ENCODE results near the gene HSPB8.
"Not testable (repeated sequence)": the region's sequence is repeated elsewhere in the genome, so short reads cannot be mapped to it uniquely, and the experiment has no call there.

The HSPB8 gene

DNA sequence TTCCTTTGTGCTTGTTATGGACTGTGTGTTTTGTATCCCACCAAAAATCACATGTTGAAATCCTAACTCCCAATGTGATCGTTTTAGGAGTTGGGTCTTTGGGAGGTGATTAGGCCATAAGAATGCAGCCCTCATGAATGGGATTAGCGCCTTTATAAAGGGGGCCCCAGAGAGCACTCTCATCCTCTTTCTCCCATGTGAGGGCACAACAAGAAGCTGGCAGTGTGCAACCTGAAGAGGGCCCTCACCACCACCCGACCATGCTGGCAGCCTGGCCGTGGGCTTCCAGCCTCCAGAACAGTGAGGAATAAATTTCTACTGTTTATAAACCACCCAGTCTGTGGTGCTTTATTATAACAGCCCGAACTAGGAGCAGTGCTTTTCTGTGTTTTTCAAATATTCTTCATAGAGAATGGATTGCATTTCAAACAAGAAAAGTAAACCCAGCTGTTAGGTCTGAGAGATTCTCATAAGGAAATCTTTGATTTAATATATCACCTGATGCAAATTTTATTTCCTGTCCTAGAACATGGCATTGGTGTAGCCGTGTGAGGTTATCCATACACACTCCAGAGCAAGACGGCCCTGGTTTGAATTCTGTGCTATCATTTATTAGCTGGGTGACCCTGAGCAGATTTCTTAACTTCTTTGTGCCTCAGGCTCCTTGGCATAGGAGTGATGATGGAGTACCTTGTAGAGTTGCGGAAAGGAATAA, 27.8 kb downstream of the HSPB8 start:
- no peaks in the 10 kb centered on the region for H3K79me2 ChIP-seq
- H3K4me3 ChIP-seq (ENCODE audit: low read depth, low read length) = no peak overlapping the region
- TF ChIP-seq CTCF (IDR thresholded peaks at IDR 0.05) = no peak
- H3K27me3 ChIP-seq (ENCODE audit: control insufficient read depth, insufficient read depth, low read length) = no peaks in the 10 kb centered on the region
- no peak overlapping the region for H3K4me2 ChIP-seq (ENCODE audit: low read length)
- H3K9ac ChIP-seq = no peak overlapping the region
- no peak overlapping the region for H3K27ac ChIP-seq
- H2AFZ ChIP-seq = no peak overlapping the region
- H3K9me3 ChIP-seq (ENCODE audit: control insufficient read depth, low read length) = no peaks in the 10 kb centered on the region
- no peaks in the 10 kb centered on the region for H3K36me3 ChIP-seq (ENCODE audit: control insufficient read depth, insufficient read depth, low read length)
- peaks cover 6% of the 10 kb centered on the region for H3K4me1 ChIP-seq

- Histone ChIP-seq H3K27me3 (ENCODE audit: control insufficient read depth, insufficient read depth, low read length) (no peaks in the 10 kb centered on the region), H3K9me3 (ENCODE audit: control insufficient read depth, low read length) (no peaks in the 10 kb centered on the region), H3K27ac (no peak overlapping the region), H2AFZ (no peak overlapping the region), H3K9ac (no peak overlapping the region), H3K4me1 (peaks cover 6% of the 10 kb centered on the region), H3K36me3 (ENCODE audit: control insufficient read depth, insufficient read depth, low read length) (no peaks in the 10 kb centered on the region), H3K79me2 (no peaks in the 10 kb centered on the region), H3K4me2 (ENCODE audit: low read length) (no peak overlapping the region), H3K4me3 (ENCODE audit: low read depth, low read length) (no peak overlapping the region)
- no peak for TF ChIP-seq CTCF (IDR thresholded peaks at IDR 0.05)
Observed at GRCh38 chr12:119207063-119207560, 28.4 kb downstream of the HSPB8 start.

DNA sequence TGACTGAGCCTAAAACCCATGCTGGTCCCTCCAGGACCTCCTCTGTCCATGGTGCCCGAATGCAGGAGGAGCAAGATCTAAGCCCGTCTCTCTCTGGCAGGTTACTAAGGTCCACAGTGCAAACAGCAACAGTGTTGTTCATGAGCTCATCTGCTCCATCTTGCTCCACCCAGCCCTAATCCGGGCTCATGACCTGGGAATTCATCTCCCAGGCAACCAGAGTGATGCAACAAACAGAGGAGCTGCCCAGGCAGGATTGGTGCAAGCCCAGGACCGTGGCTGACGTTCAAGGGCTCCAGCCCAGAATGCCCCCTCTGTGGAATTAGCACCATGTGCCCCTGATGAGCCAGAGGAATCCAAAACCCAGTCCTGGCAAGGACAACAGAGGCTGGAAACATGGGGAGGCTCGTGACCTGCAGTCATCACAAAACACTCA, 29.9 kb downstream of the HSPB8 start:
- Histone ChIP-seq H3K4me3 (ENCODE audit: low read depth, low read length) (no peak overlapping the region), H3K4me2 (ENCODE audit: low read length) (no peak overlapping the region), H3K79me2 (no peaks in the 10 kb centered on the region), H3K9me3 (ENCODE audit: control insufficient read depth, low read length) (no peaks in the 10 kb centered on the region), H3K4me1 (peaks cover 6% of the 10 kb centered on the region), H3K9ac (no peak overlapping the region), H3K36me3 (ENCODE audit: control insufficient read depth, insufficient read depth, low read length) (no peaks in the 10 kb centered on the region), H3K27me3 (ENCODE audit: control insufficient read depth, insufficient read depth, low read length) (no peaks in the 10 kb centered on the region), H3K27ac (no peak overlapping the region), H2AFZ (no peak overlapping the region)
- TF ChIP-seq CTCF (IDR thresholded peaks at IDR 0.05) = no peak

DNA sequence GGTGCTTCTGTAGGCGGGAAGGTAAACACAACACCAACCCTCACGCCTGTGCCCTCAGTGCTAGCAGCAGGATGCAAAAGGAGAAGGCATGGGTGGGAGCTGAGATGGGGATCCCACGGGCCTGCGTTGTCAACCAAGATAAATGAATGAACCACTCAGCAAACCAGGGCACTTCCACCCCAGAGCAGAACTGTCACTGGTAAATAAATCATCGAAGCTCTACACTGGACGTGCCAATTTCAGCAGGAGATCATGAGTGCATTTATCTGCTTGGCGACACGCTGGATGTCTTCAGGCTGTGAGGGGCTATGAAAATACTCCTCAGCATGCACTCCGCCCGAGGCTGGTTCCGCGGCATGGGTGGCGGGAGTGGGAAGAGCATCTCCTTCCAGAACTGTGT, 33.2 kb downstream of the HSPB8 start:
- Histone ChIP-seq H3K27ac (no peak overlapping the region), H3K27me3 (ENCODE audit: control insufficient read depth, insufficient read depth, low read length) (no peaks in the 10 kb centered on the region), H3K4me1 (no peaks in the 10 kb centered on the region), H3K4me2 (ENCODE audit: low read length) (no peak overlapping the region), H3K9me3 (ENCODE audit: control insufficient read depth, low read length) (no peaks in the 10 kb centered on the region), H3K9ac (no peak overlapping the region), H2AFZ (no peak overlapping the region), H3K4me3 (ENCODE audit: low read depth, low read length) (no peak overlapping the region), H3K79me2 (no peaks in the 10 kb centered on the region), H3K36me3 (ENCODE audit: control insufficient read depth, insufficient read depth, low read length) (no peaks in the 10 kb centered on the region)
- no peak for TF ChIP-seq CTCF (IDR thresholded peaks at IDR 0.05)

GRCh38 chr12:119216084-119216483, 37.4 kb downstream of the HSPB8 start:
- TF ChIP-seq CTCF (IDR thresholded peaks at IDR 0.05) = no peak
- Histone ChIP-seq H3K4me2 (ENCODE audit: low read length) (no peak overlapping the region), H3K9ac (no peak overlapping the region), H3K4me1 (no peaks in the 10 kb centered on the region), H3K27me3 (ENCODE audit: control insufficient read depth, insufficient read depth, low read length) (no peaks in the 10 kb centered on the region), H3K9me3 (ENCODE audit: control insufficient read depth, low read length) (no peaks in the 10 kb centered on the region), H3K79me2 (no peaks in the 10 kb centered on the region), H2AFZ (no peak overlapping the region), H3K4me3 (ENCODE audit: low read depth, low read length) (no peak overlapping the region), H3K27ac (no peak overlapping the region), H3K36me3 (ENCODE audit: control insufficient read depth, insufficient read depth, low read length) (no peaks in the 10 kb centered on the region)

DNA sequence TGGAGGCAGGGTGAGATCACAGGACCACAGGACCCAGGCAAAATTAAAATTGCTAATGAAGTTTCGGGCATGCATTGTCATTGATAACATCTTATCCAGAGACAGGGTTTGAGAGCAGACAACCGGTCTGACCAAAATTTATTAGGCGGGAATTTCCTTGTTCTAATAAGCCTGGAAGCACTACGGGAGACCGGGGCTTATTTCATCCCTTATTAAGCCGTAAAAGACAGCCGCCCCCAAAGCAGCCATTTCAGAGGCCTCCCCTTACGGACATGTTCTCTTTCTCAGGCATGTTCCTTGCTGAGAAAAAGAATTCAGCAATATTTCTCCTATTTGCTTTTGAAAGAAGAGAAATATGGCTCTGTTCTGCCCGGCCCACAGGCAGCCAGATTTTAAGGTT, 40.1 kb downstream of the HSPB8 start:
- H3K27ac ChIP-seq; H3K79me2 ChIP-seq; H3K4me2 ChIP-seq (ENCODE audit: low read length); H3K9ac ChIP-seq; H3K4me3 ChIP-seq (ENCODE audit: low read depth, low read length); H3K27me3 ChIP-seq (ENCODE audit: control insufficient read depth, insufficient read depth, low read length); H3K4me1 ChIP-seq; H2AFZ ChIP-seq; H3K9me3 ChIP-seq (ENCODE audit: control insufficient read depth, low read length); H3K36me3 ChIP-seq (ENCODE audit: control insufficient read depth, insufficient read depth, low read length): not testable (repeated sequence)

Data from parathyroid adenoma (tissue), 2 donors.